A549 (cell line): Measurements from ENCODE around the gene FSHB. TPM values are rescaled to one million over a fixed set of nuclear protein-coding genes. Genes with fewer than 3 reads are reported as not detected.

ENCODE experiments used
- ATAC-seq, 2 experiments: fragments of 200-7000 bp in 1 of 2; fragments of >200 bp in 1 of 2; cut with Nextera tagmentation in 1 of 2; cut with Tn5 transposase in 1 of 2; 3 replicates each; pipeline versions ENCODE4 v1.8.0 to v1.9.1; 2018 to 2020; ENCODE audit warnings: mild to moderate bottlenecking in 1 of 2, moderate library complexity in 1 of 2
- CTCF ChIA-PET: fragments of 300-600 bp; sonication (Branson Sonifier 250); formaldehyde crosslinking; extraction: SDS; loops from one replicate; lab custom pipeline; 2021; ENCODE audit warnings: antibody characterized with exemption, inconsistent platforms; lab: Yijun Ruan, JAX
- POLR2A ChIA-PET: fragments of 350-600 bp; formaldehyde crosslinking; extraction: SDS; loops from one replicate; lab custom pipeline; 2021; ENCODE audit warnings: antibody characterized with exemption, inconsistent platforms; lab: Yijun Ruan, JAX
- DNase-seq, 2 experiments: peaks; one replicate each; pipeline versions ENCODE4 v3.0.0 to v3.0.0-alpha.2; 2011 to 2016; ENCODE audit warnings: low read depth in 1 of 2, low spot score in 1 of 2
- FAIRE-seq: peaks from 2 replicates; lab custom pipeline; 2011; peaks lifted over from hg19 to GRCh38; lab: Jason Lieb, UNC
- H3K27ac ChIP-seq, 2 experiments: fragments of >200 bp; sonication (Bioruptor Twin); formaldehyde crosslinking; 3 replicates each; pipeline ENCODE4 v1.5.1; 2016 to 2017
- H3K4me1 ChIP-seq: fragments of >200 bp; sonication (Bioruptor Twin); formaldehyde crosslinking; 3 replicates; pipeline ENCODE4 v1.6.1; 2016
- H3K4me2 ChIP-seq: fragments of >200 bp; sonication (Bioruptor Twin); formaldehyde crosslinking; 3 replicates; pipeline ENCODE4 v1.6.1; 2016
- H3K4me3 ChIP-seq: fragments of >200 bp; sonication (Bioruptor Twin); formaldehyde crosslinking; 3 replicates; pipeline ENCODE4 v1.5.1; 2016
- H3K9me3 ChIP-seq: fragments of >200 bp; sonication (Bioruptor Twin); formaldehyde crosslinking; 3 replicates; pipeline ENCODE4 v1.6.1; 2016
- CBX8 ChIP-seq: fragments of 200-600 bp; sonication (generic); IDR thresholded peaks from 2 replicates; pipeline ENCODE4 v1.6.1; 2016
- CTCF ChIP-seq: fragments of >200 bp; sonication (Bioruptor Twin); formaldehyde crosslinking; IDR thresholded peaks from 3 replicates; pipeline ENCODE4 v1.5.1; 2016
- EHMT2 ChIP-seq: fragments of 200-600 bp; sonication (generic); IDR thresholded peaks from 2 replicates; pipeline ENCODE4 v1.6.1; 2016; ENCODE audit warnings: antibody characterized with exemption, low read depth, mild to moderate bottlenecking, moderate library complexity
- GATA3 ChIP-seq: IDR thresholded peaks from 2 replicates; pipeline ENCODE4 v1.6.1; 2012; ENCODE audit warnings: borderline replicate concordance
- HMGXB4 ChIP-seq: fragments of 250-450 bp; sonication (Bioruptor Pico); IDR thresholded peaks from 2 replicates; pipeline ENCODE4 v1.5.0; 2021; ENCODE audit warnings: mild to moderate bottlenecking, moderate library complexity, borderline replicate concordance
- KDM1A ChIP-seq: fragments of 200-600 bp; sonication (generic); IDR thresholded peaks from 2 replicates; pipeline ENCODE4 v1.6.1; 2016; ENCODE audit warnings: low read depth, mild to moderate bottlenecking
- KDM5A ChIP-seq: fragments of 200-600 bp; sonication (generic); IDR thresholded peaks from 2 replicates; pipeline ENCODE4 v1.6.1; 2016; ENCODE audit warnings: antibody characterized with exemption, mild to moderate bottlenecking
- MAZ ChIP-seq: fragments of 150-350 bp; IDR thresholded peaks from 2 replicates; pipeline ENCODE4 v1.6.1; 2014; ENCODE audit warnings: antibody characterized with exemption, low read depth, low read length, borderline replicate concordance
- NPAS2 ChIP-seq: fragments of 250-450 bp; sonication (Bioruptor Pico); IDR thresholded peaks from 2 replicates; pipeline ENCODE4 v1.8.0; 2022; ENCODE audit warnings: mild to moderate bottlenecking, moderate library complexity, borderline replicate concordance
- NR3C1 ChIP-seq: fragments of >200 bp; sonication (Bioruptor Twin); formaldehyde crosslinking; IDR thresholded peaks from 3 replicates; pipeline ENCODE4 v1.6.1; 2017
- RCOR1 ChIP-seq: fragments of 150-350 bp; IDR thresholded peaks from 2 replicates; pipeline ENCODE4 v1.6.1; 2014; ENCODE audit warnings: antibody characterized with exemption, low read length, low read depth
- WGBS: methylation state at CpG from one replicate; pipeline ENCODE4 v1.1.6; 2017; ENCODE audit errors: missing lambda C conversion rate; 5-methylcytosine and 5-hydroxymethylcytosine counted together
- polyA plus RNA-seq, 4 experiments: library from polyadenylated mRNA; depleted of rRNA in 3 of 4; stranded (reverse); fragments of >200 nt; fragmentation: RNase III in 1 of 4; extraction: RNeasy Plus Mini Kit Qiagen cat#74134 plus additional on column Dnase treatment in 1 of 4; gene quantifications; 2 replicates in 3 of 4; 3 replicates in 1 of 4; pipeline ENCODE4 v1.2.3, GENCODE V29; 2011 to 2017

FSHB gene
- polyA plus RNA-seq, 2 of the 4 experiments (the other 2 are of a cell fraction): not detected

DNA sequence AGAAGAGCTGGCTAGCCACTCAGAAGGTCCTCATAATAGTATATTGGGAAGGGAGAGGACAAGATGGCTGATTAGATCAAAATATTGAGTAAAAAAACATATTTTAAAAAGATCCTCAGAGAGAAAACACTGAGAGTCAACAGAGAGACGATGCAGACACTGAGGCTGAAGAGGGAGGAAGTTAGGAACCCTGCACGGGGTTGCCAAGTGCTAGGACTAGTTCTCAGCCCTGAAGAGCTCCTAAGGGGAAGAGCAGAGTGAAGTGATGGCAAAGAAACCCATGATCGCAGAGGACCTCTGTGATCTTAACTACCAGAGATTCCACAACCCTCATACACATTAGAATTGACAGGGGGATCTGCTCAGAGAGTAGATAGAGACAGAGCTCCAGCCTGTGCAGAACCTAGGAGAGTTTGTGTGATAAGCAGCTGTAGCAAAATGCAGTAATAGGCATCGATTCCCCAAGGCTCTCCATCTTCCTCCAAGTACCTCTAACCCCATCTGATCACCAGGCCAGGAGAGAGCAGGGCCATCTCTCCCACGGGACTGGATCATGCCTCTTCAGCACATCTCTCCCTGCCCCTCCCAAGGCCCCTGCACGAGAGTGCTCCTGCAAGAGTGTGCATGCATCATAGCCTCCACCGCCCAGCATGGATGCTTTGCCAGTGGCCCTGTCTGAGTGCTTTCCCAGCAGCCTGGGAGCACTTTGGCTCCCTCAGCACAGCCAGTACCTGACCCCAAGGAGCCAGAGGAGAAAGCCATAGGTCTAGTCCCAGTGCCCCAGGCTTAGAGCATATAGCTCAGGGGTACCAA, 50.9 kb downstream of the FSHB start:
- no peaks in the 10 kb centered on the region for H3K9me3 ChIP-seq
- CTCF ChIA-PET: interaction anchor here (0.5 kb wide), 1 partner anchor 842 kb away, joined by 4 read pairs; no protein-coding TSS in a partner anchor
- no peak overlapping the region for H3K27ac ChIP-seq
- TF ChIP-seq NPAS2 (CRISPR knock-in tag) (no peak), KDM5A (no peak), NR3C1 (no peak), RCOR1 (no peak)
- H3K4me2 ChIP-seq: no peak overlapping the region
- no peak for FAIRE-seq
- POLR2A ChIA-PET: no interaction called here
- no peak for DNase-seq
- H3K4me3 ChIP-seq: no peak overlapping the region
- ATAC-seq: no peak
- no peaks in the 10 kb centered on the region for H3K4me1 ChIP-seq
- 14% methylated on average over 7 of the region's 7 CpGs for WGBS

- no peaks in the 10 kb centered on the region for H3K9me3 ChIP-seq
- no peak for DNase-seq
- WGBS: 18% methylated on average over 3 of the region's 3 CpGs
- ATAC-seq: no peak
- ChIA-PET CTCF (no interaction called here), POLR2A (no interaction called here)
- H3K4me2 ChIP-seq: no peak overlapping the region
- no peaks in the 10 kb centered on the region for H3K4me1 ChIP-seq
- no peak for FAIRE-seq
- TF ChIP-seq MAZ (no peak), HMGXB4 (CRISPR knock-in tag) (no peak), KDM1A (no peak), GATA3 (no peak), EHMT2 (no peak), CBX8 (no peak), CTCF (no peak)
- no peak overlapping the region for H3K27ac ChIP-seq
- no peak overlapping the region for H3K4me3 ChIP-seq
Observed at GRCh38 chr11:30282289-30282631, 51.4 kb downstream of the FSHB start.

Other genes with a start within 250 kb of the FSHB start
- gene KCNA4, start 214.0 kb upstream of the FSHB start, polyA plus RNA-seq (2011; rRNA removed): not detected in 2 replicates
- gene KCNA4, start 214.0 kb upstream of the FSHB start, polyA plus RNA-seq (2017; fragmentation: RNase III; extraction: RNeasy Plus Mini Kit Qiagen cat#74134 plus additional on column Dnase treatment): not detected in 3 replicates
- gene ARL14EP, start 92.1 kb downstream of the FSHB start, polyA plus RNA-seq (2011; rRNA removed): 44.8 and 58.2 TPM in 2 replicates
- gene ARL14EP, start 92.1 kb downstream of the FSHB start, polyA plus RNA-seq (2017; fragmentation: RNase III; extraction: RNeasy Plus Mini Kit Qiagen cat#74134 plus additional on column Dnase treatment): 17.7 to 23.5 TPM (median 20.8 TPM) in 3 replicates